ENCODE data around the gene ZNF425. TPM values are rescaled to one million over a fixed set of nuclear protein-coding genes. Genes with fewer than 3 reads are reported as not detected.

The ZNF425 gene
- polyA plus RNA-seq, 3 donors, result 0.15 to 0.17 TPM; not detected in 1

GRCh38 chr7:149087376-149087775 lies 38.7 kb downstream of the ZNF425 start:
- Mint-ChIP-seq H3K27me3 (ENCODE audit: low read depth in 3 of 3) (no peaks in the 10 kb centered on the region), H3K4me1 (peaks cover 48% of the 10 kb centered on the region), H3K9me3 (peaks cover 0 to 15% (median 8%) of the 10 kb centered on the region in 7 donors), H3K27ac (peak overlapping the region in 5 of 7 donors; percentile 12 to 92 (median 59)), H3K4me3 (no peak overlapping the region), H3K36me3 (peaks cover 7 to 10% of the 10 kb centered on the region in 2 donors)
- H3K36me3 ChIP-seq (replicated peaks in 1 of 2; ENCODE audit: control insufficient read depth in 1 of 2, insufficient read depth in 2 of 2, low read length in 2 of 2), result no peaks in the 10 kb centered on the region
- peak overlapping the region in 1 of 2 donors; percentile 59 for H3K27ac ChIP-seq (ENCODE audit: low read depth in 1 of 2, low read length in 2 of 2)
- peaks cover 6% of the 10 kb centered on the region for H4K20me1 ChIP-seq (ENCODE audit: insufficient read depth, low read length)
- peaks cover 54 to 66% of the 10 kb centered on the region in 2 donors for H3K4me1 ChIP-seq (ENCODE audit: control insufficient read depth in 1 of 2, insufficient read depth in 2 of 2, low read length in 2 of 2)
- intact Hi-C loops (cut with micrococcal nuclease), result no loop called here
- H3K9ac ChIP-seq (ENCODE audit: insufficient read depth, low read length, poor library complexity, severe bottlenecking), result no peak overlapping the region
- no peaks in the 10 kb centered on the region for H3K27me3 ChIP-seq (ENCODE audit: control insufficient read depth in 2 of 2, insufficient read depth in 2 of 2, low read length in 2 of 2)
- no peak for TF ChIP-seq CTCF (IDR thresholded peaks at IDR 0.05)
- H3K4me2 ChIP-seq (replicated peaks; ENCODE audit: extremely low read depth, low read length, poor library complexity, severe bottlenecking), result no peak overlapping the region
- WGBS (ENCODE audit: insufficient coverage), result 87% methylated on average over 4 of the region's 6 CpGs
- no peak overlapping the region for H3K4me3 ChIP-seq (replicated peaks in 1 of 3; ENCODE audit: low read depth in 2 of 3, low read length in 3 of 3)
- H3K79me2 ChIP-seq (ENCODE audit: insufficient read depth, low read length), result peaks cover 50% of the 10 kb centered on the region
- no peaks in the 10 kb centered on the region for H3K9me3 ChIP-seq (replicated peaks in 1 of 2; ENCODE audit: control insufficient read depth in 1 of 2, insufficient read depth in 1 of 2, low read length in 2 of 2)
- no peak for DNase-seq
- H2AFZ ChIP-seq (ENCODE audit: insufficient read depth, low read depth, low read length, poor library complexity, severe bottlenecking), result no peak overlapping the region

GRCh38 chr7:149085866-149086265 lies 40.3 kb downstream of the ZNF425 start:
- Histone ChIP-seq H3K4me1 (ENCODE audit: control insufficient read depth in 1 of 2, insufficient read depth in 2 of 2, low read length in 2 of 2) (peaks cover 49 to 54% of the 10 kb centered on the region in 2 donors), H3K4me3 (replicated peaks in 1 of 3; ENCODE audit: low read depth in 2 of 3, low read length in 3 of 3) (peak overlapping the region in 1 of 3 experiments; percentile 11), H4K20me1 (ENCODE audit: insufficient read depth, low read length) (peaks cover 6% of the 10 kb centered on the region), H3K9ac (ENCODE audit: insufficient read depth, low read length, poor library complexity, severe bottlenecking) (no peak overlapping the region), H3K36me3 (replicated peaks in 1 of 2; ENCODE audit: control insufficient read depth in 1 of 2, insufficient read depth in 2 of 2, low read length in 2 of 2) (no peaks in the 10 kb centered on the region), H2AFZ (ENCODE audit: insufficient read depth, low read depth, low read length, poor library complexity, severe bottlenecking) (no peak overlapping the region), H3K4me2 (replicated peaks; ENCODE audit: extremely low read depth, low read length, poor library complexity, severe bottlenecking) (peak overlapping the region; percentile 16), H3K9me3 (replicated peaks in 1 of 2; ENCODE audit: control insufficient read depth in 1 of 2, insufficient read depth in 1 of 2, low read length in 2 of 2) (no peaks in the 10 kb centered on the region), H3K27me3 (ENCODE audit: control insufficient read depth in 2 of 2, insufficient read depth in 2 of 2, low read length in 2 of 2) (no peaks in the 10 kb centered on the region), H3K27ac (ENCODE audit: low read depth in 1 of 2, low read length in 2 of 2) (peak overlapping the region; percentile 26 to 59), H3K79me2 (ENCODE audit: insufficient read depth, low read length) (peaks cover 50% of the 10 kb centered on the region)
- WGBS (ENCODE audit: insufficient coverage), result no CpG with 5 or more reads among the region's 1 CpG
- TF ChIP-seq CTCF (IDR thresholded peaks at IDR 0.05), result no peak
- Mint-ChIP-seq H3K27me3 (ENCODE audit: low read depth in 3 of 3) (no peaks in the 10 kb centered on the region), H3K4me1 (peaks cover 44% of the 10 kb centered on the region), H3K9me3 (peaks cover 0 to 18% (median 8%) of the 10 kb centered on the region in 7 donors), H3K4me3 (peak overlapping the region in 1 of 2 donors; percentile 56), H3K36me3 (peaks cover 7 to 10% of the 10 kb centered on the region in 2 donors), H3K27ac (peak overlapping the region; percentile 71 to 91 (median 83))
- peak; percentile 29 to 50 (median 44) for DNase-seq
- intact Hi-C loops (cut with micrococcal nuclease), result no loop called here
